ENCODE results near the gene TLE1.

TLE1 gene

GRCh38 chr9:81542118-81542889 is 147.0 kb downstream of the TLE1 start:
- DNase-seq, result no peak

GRCh38 chr9:81540142-81540710 is 149.1 kb downstream of the TLE1 start:
- no peak for DNase-seq

GRCh38 chr9:81539317-81539716 is 150.0 kb downstream of the TLE1 start:
- DNase-seq, result no peak

GRCh38 chr9:81538890-81539289 is 150.5 kb downstream of the TLE1 start:
- DNase-seq, result no peak

GRCh38 chr9:81537964-81538363 is 151.4 kb downstream of the TLE1 start:
- peak; percentile 65 for DNase-seq

- DNase-seq, result no peak
Measured at GRCh38 chr9:81536242-81537025, 152.9 kb downstream of the TLE1 start.

- DNase-seq, result peak; percentile 73
Measured at GRCh38 chr9:81535542-81536241, 153.7 kb downstream of the TLE1 start.

GRCh38 chr9:81534138-81534875 is 155.0 kb downstream of the TLE1 start:
- DNase-seq, result no peak

Measured in fibroblast of skin of right quadriceps (primary cell).